HG03159 (cell line): ENCODE measurements around the gene ARHGEF4.
"Not testable (repeated sequence)": the region's sequence is repeated elsewhere in the genome, so short reads cannot be mapped to it uniquely, and the experiment has no call there.

Experiments
- ATAC-seq: cut with Tn5 transposase; IDR thresholded peaks from one replicate; pipeline ENCODE4 v1.9.1; 2021; ENCODE audit warnings: mild to moderate bottlenecking, moderate library complexity; ENCODE audit not compliant: unreplicated experiment

The ARHGEF4 gene

GRCh38 chr2:131075578-131075977 is 238.9 kb downstream of the ARHGEF4 start:
- not testable (repeated sequence) for ATAC-seq

GRCh38 chr2:131076707-131077106 is 240.0 kb downstream of the ARHGEF4 start:
- no peak for ATAC-seq

- no peak for ATAC-seq
Measured at GRCh38 chr2:131077182-131077846, 240.6 kb downstream of the ARHGEF4 start.

GRCh38 chr2:131077966-131078365 is 241.3 kb downstream of the ARHGEF4 start:
- no peak for ATAC-seq

GRCh38 chr2:131079931-131080330 is 243.2 kb downstream of the ARHGEF4 start:
- ATAC-seq, result not testable (repeated sequence)

GRCh38 chr2:131081190-131081589 is 244.5 kb downstream of the ARHGEF4 start:
- ATAC-seq, result no peak

GRCh38 chr2:131085646-131086045 is 248.9 kb downstream of the ARHGEF4 start:
- ATAC-seq, result no peak

- ATAC-seq, result no peak
Measured at GRCh38 chr2:131092458-131093005, 255.8 kb downstream of the ARHGEF4 start.

GRCh38 chr2:131093006-131093695 is 256.4 kb downstream of the ARHGEF4 start, which contains the start of gene FAM168B:
FAM168B (minus strand) TSS chr2:131093460; CDS start chr2:131082646, 10,814 bp downstream.
- ATAC-seq, result peak; percentile 79

GRCh38 chr2:131093696-131094462 is 257.2 kb downstream of the ARHGEF4 start:
- ATAC-seq, result peak; percentile 72

- no peak for ATAC-seq
Measured at GRCh38 chr2:131094463-131095281, 258.0 kb downstream of the ARHGEF4 start.
